ENCODE measurements around the gene IFT22. TPM values are rescaled to one million over a fixed set of nuclear protein-coding genes. Genes with fewer than 3 reads are reported as not detected.

IFT22 gene
- total and polyA plus RNA-seq, 2 of the 8 experiments (the other 6 are each of a cell fraction or from before 2014, with no cell fraction given), result 17.7 to 18.9 TPM

GRCh38 chr7:101342892-101343291, 21.3 kb upstream of the IFT22 start (continued):
- TF ChIP-seq CHD7 (IDR thresholded peaks at IDR 0.05; ENCODE audit: insufficient replicate concordance, low read length) (no peak), HDAC6 (IDR thresholded peaks at IDR 0.05; ENCODE audit: low read depth, low read length) (no peak), EGR1 (IDR thresholded peaks at IDR 0.05; ENCODE audit: borderline replicate concordance, low read depth, low read length) (no peak), JUND (IDR thresholded peaks at IDR 0.05; ENCODE audit: low read length) (no peak), RFX5 (IDR thresholded peaks at IDR 0.05; ENCODE audit: borderline replicate concordance, low read depth, low read length) (no peak)
- TF ChIP-seq, protein P1, sequence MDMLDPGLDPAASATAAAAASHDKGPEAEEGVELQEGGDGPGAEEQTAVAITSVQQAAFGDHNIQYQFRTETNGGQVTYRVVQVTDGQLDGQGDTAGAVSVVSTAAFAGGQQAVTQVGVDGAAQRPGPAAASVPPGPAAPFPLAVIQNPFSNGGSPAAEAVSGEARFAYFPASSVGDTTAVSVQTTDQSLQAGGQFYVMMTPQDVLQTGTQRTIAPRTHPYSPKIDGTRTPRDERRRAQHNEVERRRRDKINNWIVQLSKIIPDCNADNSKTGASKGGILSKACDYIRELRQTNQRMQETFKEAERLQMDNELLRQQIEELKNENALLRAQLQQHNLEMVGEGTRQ (IDR thresholded peaks at IDR 0.05; ENCODE audit: low read length), result no peak
- TF ChIP-seq, protein P2, sequence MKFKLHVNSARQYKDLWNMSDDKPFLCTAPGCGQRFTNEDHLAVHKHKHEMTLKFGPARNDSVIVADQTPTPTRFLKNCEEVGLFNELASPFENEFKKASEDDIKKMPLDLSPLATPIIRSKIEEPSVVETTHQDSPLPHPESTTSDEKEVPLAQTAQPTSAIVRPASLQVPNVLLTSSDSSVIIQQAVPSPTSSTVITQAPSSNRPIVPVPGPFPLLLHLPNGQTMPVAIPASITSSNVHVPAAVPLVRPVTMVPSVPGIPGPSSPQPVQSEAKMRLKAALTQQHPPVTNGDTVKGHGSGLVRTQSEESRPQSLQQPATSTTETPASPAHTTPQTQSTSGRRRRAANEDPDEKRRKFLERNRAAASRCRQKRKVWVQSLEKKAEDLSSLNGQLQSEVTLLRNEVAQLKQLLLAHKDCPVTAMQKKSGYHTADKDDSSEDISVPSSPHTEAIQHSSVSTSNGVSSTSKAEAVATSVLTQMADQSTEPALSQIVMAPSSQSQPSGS (IDR thresholded peaks at IDR 0.05; ENCODE audit: low read length), result no peak

Data from H1 (cell line).